Measurements from ENCODE around the gene BAZ1B. TPM values are rescaled to one million over a fixed set of nuclear protein-coding genes. Genes with fewer than 3 reads are reported as not detected.

BAZ1B gene
- total RNA-seq, 1 experiment from 2014 or later: 66.3 TPM

DNA sequence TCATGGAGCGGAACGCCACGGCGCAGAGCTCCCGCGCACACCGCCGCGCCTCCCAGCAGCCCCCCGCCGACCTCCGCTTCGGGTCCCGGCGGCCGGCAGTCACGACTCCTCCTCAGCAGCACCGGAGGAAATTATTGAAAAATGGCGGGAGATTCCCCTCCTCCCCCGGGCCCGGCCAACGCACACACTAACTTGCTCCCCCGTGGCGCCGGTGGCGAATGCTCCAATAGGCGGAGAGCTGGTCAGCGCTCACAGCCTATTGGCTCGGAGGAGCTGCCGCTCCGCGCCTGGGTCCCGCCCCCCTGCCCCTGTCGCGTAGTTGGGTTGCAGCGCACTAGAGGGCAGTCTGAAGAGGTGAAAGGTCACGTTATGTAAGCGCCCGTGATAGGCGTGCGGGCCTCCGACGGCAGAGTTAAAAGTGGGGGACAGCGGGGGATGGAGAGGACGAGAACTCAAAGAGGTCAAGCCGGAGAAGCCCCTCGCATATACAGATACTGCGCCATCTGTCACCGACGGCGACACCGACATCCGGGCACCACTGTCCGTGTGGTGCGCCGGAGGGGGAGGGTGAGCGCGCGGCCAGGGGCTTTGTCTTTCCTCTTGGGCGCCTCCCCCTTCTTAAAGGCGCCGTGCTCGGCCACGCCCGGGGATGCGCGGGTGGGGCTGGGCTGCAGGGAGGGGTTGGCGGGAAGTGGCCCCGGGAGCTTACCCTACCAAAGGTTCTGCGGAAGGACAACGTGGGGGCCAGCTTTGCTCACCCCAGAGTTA, at the start of gene BAZ1B (continued):
- TF ChIP-seq CREB1 (CRISPR knock-in tag; IDR thresholded peaks at IDR 0.05) (no peak), RORB (CRISPR knock-in tag; IDR thresholded peaks at IDR 0.05) (no peak), HMGA2 (CRISPR knock-in tag; IDR thresholded peaks at IDR 0.05) (no peak), ETV6 (CRISPR knock-in tag; IDR thresholded peaks at IDR 0.05) (peak; percentile 41), GTF2I (CRISPR knock-in tag; conservative IDR thresholded peaks at IDR 0.05) (no peak), JAZF1 (CRISPR knock-in tag; IDR thresholded peaks at IDR 0.05) (no peak), TEAD1 (CRISPR knock-in tag; IDR thresholded peaks at IDR 0.05) (peak; percentile 86)
- TF ChIP-seq, protein P1, sequence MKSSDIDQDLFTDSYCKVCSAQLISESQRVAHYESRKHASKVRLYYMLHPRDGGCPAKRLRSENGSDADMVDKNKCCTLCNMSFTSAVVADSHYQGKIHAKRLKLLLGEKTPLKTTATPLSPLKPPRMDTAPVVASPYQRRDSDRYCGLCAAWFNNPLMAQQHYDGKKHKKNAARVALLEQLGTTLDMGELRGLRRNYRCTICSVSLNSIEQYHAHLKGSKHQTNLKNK (CRISPR knock-in tag; IDR thresholded peaks at IDR 0.05): no peak
- TF ChIP-seq, protein P2, sequence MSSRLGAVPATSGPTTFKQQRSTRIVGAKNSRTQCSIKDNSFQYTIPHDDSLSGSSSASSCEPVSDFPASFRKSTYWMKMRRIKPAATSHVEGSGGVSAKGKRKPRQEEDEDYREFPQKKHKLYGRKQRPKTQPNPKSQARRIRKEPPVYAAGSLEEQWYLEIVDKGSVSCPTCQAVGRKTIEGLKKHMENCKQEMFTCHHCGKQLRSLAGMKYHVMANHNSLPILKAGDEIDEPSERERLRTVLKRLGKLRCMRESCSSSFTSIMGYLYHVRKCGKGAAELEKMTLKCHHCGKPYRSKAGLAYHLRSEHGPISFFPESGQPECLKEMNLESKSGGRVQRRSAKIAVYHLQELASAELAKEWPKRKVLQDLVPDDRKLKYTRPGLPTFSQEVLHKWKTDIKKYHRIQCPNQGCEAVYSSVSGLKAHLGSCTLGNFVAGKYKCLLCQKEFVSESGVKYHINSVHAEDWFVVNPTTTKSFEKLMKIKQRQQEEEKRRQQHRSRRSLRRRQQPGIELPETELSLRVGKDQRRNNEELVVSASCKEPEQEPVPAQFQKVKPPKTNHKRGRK (CRISPR knock-in tag; IDR thresholded peaks at IDR 0.05; ENCODE audit: borderline replicate concordance): no peak
- TF ChIP-seq, protein P3, sequence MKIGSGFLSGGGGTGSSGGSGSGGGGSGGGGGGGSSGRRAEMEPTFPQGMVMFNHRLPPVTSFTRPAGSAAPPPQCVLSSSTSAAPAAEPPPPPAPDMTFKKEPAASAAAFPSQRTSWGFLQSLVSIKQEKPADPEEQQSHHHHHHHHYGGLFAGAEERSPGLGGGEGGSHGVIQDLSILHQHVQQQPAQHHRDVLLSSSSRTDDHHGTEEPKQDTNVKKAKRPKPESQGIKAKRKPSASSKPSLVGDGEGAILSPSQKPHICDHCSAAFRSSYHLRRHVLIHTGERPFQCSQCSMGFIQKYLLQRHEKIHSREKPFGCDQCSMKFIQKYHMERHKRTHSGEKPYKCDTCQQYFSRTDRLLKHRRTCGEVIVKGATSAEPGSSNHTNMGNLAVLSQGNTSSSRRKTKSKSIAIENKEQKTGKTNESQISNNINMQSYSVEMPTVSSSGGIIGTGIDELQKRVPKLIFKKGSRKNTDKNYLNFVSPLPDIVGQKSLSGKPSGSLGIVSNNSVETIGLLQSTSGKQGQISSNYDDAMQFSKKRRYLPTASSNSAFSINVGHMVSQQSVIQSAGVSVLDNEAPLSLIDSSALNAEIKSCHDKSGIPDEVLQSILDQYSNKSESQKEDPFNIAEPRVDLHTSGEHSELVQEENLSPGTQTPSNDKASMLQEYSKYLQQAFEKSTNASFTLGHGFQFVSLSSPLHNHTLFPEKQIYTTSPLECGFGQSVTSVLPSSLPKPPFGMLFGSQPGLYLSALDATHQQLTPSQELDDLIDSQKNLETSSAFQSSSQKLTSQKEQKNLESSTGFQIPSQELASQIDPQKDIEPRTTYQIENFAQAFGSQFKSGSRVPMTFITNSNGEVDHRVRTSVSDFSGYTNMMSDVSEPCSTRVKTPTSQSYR (CRISPR knock-in tag; IDR thresholded peaks at IDR 0.05): peak; percentile 67; the same call in 1 of the 2 replicates
- TF ChIP-seq, protein P4, sequence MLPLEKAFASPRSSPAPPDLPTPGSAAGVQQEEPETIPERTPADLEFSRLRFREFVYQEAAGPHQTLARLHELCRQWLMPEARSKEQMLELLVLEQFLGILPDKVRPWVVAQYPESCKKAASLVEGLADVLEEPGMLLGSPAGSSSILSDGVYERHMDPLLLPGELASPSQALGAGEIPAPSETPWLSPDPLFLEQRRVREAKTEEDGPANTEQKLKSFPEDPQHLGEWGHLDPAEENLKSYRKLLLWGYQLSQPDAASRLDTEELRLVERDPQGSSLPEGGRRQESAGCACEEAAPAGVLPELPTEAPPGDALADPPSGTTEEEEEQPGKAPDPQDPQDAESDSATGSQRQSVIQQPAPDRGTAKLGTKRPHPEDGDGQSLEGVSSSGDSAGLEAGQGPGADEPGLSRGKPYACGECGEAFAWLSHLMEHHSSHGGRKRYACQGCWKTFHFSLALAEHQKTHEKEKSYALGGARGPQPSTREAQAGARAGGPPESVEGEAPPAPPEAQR (CRISPR knock-in tag; IDR thresholded peaks at IDR 0.05): no peak
- TF ChIP-seq, protein P5, sequence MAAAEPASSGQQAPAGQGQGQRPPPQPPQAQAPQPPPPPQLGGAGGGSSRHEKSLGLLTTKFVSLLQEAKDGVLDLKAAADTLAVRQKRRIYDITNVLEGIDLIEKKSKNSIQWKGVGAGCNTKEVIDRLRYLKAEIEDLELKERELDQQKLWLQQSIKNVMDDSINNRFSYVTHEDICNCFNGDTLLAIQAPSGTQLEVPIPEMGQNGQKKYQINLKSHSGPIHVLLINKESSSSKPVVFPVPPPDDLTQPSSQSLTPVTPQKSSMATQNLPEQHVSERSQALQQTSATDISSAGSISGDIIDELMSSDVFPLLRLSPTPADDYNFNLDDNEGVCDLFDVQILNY (CRISPR knock-in tag; IDR thresholded peaks at IDR 0.05): peak; percentile 57

DNA sequence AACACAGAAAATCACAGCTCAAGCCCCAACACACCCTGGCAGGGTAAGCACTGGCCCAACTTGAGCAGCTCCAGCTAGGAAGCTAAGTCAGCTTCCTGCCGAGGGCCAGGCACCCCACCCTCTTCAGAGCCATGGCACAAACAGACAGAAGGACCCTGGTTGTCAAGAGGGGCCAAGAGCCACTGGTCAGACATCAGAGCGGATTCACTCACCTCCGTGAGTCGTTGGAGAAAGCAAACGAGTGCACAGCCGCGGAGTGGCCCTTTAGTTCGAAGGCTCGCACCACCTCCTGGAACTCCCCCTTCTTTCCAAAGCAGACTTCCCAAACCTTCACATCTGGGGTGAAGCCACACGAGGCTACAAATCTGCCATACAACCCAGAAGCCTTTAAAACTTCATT, 48.9 kb upstream of the BAZ1B start:
- no peaks in the 10 kb centered on the region for H3K27me3 Mint-ChIP-seq (ENCODE audit: low read depth)
- ATAC-seq (no peak), DNase-seq (ENCODE audit: low spot score) (no peak)
- H3K9me3 Mint-ChIP-seq: no peaks in the 10 kb centered on the region
- H3K36me3 Mint-ChIP-seq: peaks cover 48% of the 10 kb centered on the region
- H3K27ac Mint-ChIP-seq: no peak overlapping the region
- no peaks in the 10 kb centered on the region for H3K4me1 Mint-ChIP-seq
- no peak overlapping the region for H3K4me3 Mint-ChIP-seq
- CTCF ChIA-PET: no interaction called here
- POLR2A ChIA-PET: no interaction called here
- TF ChIP-seq, protein P6, sequence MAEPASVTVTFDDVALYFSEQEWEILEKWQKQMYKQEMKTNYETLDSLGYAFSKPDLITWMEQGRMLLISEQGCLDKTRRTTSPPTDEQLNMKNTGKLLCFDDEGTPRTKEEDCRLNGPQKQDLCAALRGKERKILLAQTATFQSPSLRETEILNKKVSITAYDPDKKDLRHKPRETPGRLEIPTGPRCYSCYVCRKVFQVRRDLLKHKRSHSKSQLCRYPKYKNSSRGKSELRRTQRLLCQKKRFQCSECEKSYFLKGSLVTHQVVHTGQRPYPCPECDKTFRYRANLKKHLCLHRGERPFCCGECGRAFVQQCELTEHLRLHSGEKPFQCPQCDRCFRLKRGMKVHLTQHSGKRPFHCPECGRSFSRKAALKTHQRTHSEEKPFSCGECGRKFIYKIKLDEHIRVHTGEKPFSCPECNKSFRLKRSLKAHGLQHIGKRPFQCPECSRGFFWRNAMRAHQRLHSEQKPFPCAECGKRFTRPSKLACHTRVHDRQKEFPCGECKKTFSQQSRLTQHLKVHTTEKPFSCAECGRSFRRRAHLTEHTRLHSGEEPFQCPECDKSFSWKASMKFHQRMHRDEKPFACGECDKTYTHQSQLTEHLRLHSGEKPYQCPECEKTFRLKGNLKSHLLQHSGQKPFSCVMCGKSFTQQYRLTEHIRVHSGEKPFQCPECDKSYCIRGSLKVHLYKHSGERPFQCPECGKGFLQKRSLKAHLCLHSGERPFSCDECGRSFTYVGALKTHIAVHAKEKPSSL (CRISPR knock-in tag; conservative IDR thresholded peaks at IDR 0.05): no peak
- no peak for TF ChIP-seq MYBL2 (CRISPR knock-in tag; IDR thresholded peaks at IDR 0.05)
- no peak for TF ChIP-seq TP53 (CRISPR knock-in tag; IDR thresholded peaks at IDR 0.05)
- TF ChIP-seq, protein P7, sequence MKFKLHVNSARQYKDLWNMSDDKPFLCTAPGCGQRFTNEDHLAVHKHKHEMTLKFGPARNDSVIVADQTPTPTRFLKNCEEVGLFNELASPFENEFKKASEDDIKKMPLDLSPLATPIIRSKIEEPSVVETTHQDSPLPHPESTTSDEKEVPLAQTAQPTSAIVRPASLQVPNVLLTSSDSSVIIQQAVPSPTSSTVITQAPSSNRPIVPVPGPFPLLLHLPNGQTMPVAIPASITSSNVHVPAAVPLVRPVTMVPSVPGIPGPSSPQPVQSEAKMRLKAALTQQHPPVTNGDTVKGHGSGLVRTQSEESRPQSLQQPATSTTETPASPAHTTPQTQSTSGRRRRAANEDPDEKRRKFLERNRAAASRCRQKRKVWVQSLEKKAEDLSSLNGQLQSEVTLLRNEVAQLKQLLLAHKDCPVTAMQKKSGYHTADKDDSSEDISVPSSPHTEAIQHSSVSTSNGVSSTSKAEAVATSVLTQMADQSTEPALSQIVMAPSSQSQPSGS (CRISPR knock-in tag; IDR thresholded peaks at IDR 0.05; ENCODE audit: borderline replicate concordance, low read depth): no peak
- TF ChIP-seq, protein P8, sequence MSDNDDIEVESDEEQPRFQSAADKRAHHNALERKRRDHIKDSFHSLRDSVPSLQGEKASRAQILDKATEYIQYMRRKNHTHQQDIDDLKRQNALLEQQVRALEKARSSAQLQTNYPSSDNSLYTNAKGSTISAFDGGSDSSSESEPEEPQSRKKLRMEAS (CRISPR knock-in tag; IDR thresholded peaks at IDR 0.05): no peak
- TF ChIP-seq EMX1 (CRISPR knock-in tag; IDR thresholded peaks at IDR 0.05): no peak
- TF ChIP-seq, protein P9, sequence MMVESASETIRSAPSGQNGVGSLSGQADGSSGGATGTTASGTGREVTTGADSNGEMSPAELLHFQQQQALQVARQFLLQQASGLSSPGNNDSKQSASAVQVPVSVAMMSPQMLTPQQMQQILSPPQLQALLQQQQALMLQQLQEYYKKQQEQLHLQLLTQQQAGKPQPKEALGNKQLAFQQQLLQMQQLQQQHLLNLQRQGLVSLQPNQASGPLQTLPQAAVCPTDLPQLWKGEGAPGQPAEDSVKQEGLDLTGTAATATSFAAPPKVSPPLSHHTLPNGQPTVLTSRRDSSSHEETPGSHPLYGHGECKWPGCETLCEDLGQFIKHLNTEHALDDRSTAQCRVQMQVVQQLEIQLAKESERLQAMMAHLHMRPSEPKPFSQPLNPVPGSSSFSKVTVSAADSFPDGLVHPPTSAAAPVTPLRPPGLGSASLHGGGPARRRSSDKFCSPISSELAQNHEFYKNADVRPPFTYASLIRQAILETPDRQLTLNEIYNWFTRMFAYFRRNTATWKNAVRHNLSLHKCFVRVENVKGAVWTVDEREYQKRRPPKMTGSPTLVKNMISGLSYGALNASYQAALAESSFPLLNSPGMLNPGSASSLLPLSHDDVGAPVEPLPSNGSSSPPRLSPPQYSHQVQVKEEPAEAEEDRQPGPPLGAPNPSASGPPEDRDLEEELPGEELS (CRISPR knock-in tag; IDR thresholded peaks at IDR 0.05): no peak
- TF ChIP-seq, protein P5 (CRISPR knock-in tag; IDR thresholded peaks at IDR 0.05): no peak
- no peak for TF ChIP-seq TCF7 (CRISPR knock-in tag; IDR thresholded peaks at IDR 0.05; ENCODE audit: low read depth)

Data from WTC11 (cell line).